ENCODE results near the gene P3H2. TPM values are rescaled to one million over a fixed set of nuclear protein-coding genes. Genes with fewer than 3 reads are reported as not detected.

Gene P3H2
- total RNA-seq, 1 experiment from 2014 or later: 82.2 TPM

DNA sequence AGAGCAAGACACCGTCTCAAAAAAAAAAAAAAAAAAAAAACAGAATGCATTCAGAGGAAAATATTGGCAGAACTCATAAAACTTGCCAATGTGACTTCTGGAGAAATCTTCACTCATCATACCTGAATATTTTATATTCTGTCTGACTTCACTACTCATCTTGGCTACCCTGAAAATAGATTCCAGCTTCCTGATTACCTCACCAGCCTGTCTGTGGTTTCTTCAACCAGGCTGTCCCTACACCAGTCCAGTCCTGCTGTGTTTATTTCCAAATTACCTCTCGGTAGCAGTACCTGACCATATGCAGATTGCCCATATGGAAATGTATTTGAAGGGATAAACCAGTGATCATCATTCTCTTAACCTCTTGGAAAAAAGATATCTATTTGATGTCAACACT, 9.3 kb upstream of the P3H2 start:
- in situ Hi-C loops (cut with HindIII; ENCODE audit: low pct_unique_long_range_greater_than_20kb, low sequenced_read_pairs): no loop called here
- POLR2A ChIA-PET: interaction anchor here (0.7 kb wide), 1 partner anchor 951 kb away, joined by 10 read pairs; no protein-coding TSS in a partner anchor
- no TSS peak for BruUV-seq (replicated peaks)
- ATAC-seq (no peak), DNase-seq (ENCODE audit: low read depth, low spot score) (no peak)
- H3K36me3 ChIP-seq (ENCODE audit: control insufficient read depth, insufficient read depth, low read length): no peaks in the 10 kb centered on the region
- no peak overlapping the region for H3K4me3 ChIP-seq (ENCODE audit: low read depth in 2 of 2, low read length in 2 of 2)
- H3K27me3 ChIP-seq (ENCODE audit: control insufficient read depth, insufficient read depth, low read length): no peaks in the 10 kb centered on the region
- TF ChIP-seq, protein P1, sequence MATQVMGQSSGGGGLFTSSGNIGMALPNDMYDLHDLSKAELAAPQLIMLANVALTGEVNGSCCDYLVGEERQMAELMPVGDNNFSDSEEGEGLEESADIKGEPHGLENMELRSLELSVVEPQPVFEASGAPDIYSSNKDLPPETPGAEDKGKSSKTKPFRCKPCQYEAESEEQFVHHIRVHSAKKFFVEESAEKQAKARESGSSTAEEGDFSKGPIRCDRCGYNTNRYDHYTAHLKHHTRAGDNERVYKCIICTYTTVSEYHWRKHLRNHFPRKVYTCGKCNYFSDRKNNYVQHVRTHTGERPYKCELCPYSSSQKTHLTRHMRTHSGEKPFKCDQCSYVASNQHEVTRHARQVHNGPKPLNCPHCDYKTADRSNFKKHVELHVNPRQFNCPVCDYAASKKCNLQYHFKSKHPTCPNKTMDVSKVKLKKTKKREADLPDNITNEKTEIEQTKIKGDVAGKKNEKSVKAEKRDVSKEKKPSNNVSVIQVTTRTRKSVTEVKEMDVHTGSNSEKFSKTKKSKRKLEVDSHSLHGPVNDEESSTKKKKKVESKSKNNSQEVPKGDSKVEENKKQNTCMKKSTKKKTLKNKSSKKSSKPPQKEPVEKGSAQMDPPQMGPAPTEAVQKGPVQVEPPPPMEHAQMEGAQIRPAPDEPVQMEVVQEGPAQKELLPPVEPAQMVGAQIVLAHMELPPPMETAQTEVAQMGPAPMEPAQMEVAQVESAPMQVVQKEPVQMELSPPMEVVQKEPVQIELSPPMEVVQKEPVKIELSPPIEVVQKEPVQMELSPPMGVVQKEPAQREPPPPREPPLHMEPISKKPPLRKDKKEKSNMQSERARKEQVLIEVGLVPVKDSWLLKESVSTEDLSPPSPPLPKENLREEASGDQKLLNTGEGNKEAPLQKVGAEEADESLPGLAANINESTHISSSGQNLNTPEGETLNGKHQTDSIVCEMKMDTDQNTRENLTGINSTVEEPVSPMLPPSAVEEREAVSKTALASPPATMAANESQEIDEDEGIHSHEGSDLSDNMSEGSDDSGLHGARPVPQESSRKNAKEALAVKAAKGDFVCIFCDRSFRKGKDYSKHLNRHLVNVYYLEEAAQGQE (IDR thresholded peaks at IDR 0.05; ENCODE audit: insufficient read depth in 1 of 2, low read depth in 2 of 2, low read length in 1 of 2): no peak
- TF ChIP-seq SIN3A (IDR thresholded peaks at IDR 0.05; ENCODE audit: borderline replicate concordance, insufficient read depth, low read depth, low read length): no peak
- no peak for TF ChIP-seq POLR2AphosphoS5 (IDR thresholded peaks at IDR 0.05; ENCODE audit: low read depth, low read length)
- no peak for TF ChIP-seq TCF7L2 (IDR thresholded peaks at IDR 0.05; ENCODE audit: low read depth, low read length)
- TF ChIP-seq, protein P2, sequence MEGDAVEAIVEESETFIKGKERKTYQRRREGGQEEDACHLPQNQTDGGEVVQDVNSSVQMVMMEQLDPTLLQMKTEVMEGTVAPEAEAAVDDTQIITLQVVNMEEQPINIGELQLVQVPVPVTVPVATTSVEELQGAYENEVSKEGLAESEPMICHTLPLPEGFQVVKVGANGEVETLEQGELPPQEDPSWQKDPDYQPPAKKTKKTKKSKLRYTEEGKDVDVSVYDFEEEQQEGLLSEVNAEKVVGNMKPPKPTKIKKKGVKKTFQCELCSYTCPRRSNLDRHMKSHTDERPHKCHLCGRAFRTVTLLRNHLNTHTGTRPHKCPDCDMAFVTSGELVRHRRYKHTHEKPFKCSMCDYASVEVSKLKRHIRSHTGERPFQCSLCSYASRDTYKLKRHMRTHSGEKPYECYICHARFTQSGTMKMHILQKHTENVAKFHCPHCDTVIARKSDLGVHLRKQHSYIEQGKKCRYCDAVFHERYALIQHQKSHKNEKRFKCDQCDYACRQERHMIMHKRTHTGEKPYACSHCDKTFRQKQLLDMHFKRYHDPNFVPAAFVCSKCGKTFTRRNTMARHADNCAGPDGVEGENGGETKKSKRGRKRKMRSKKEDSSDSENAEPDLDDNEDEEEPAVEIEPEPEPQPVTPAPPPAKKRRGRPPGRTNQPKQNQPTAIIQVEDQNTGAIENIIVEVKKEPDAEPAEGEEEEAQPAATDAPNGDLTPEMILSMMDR (IDR thresholded peaks at IDR 0.05): no peak
- H3K27ac ChIP-seq (ENCODE audit: low read length): no peak overlapping the region
- CTCF ChIA-PET: no interaction called here
- intact Hi-C loops (cut with micrococcal nuclease; ENCODE audit: unreplicated experiment): no loop called here
- H3K4me1 ChIP-seq (ENCODE audit: control insufficient read depth, insufficient read depth, low read length): no peaks in the 10 kb centered on the region
- no peaks in the 10 kb centered on the region for H3K9me3 ChIP-seq (ENCODE audit: control insufficient read depth, insufficient read depth, low read depth, low read length)

DNA sequence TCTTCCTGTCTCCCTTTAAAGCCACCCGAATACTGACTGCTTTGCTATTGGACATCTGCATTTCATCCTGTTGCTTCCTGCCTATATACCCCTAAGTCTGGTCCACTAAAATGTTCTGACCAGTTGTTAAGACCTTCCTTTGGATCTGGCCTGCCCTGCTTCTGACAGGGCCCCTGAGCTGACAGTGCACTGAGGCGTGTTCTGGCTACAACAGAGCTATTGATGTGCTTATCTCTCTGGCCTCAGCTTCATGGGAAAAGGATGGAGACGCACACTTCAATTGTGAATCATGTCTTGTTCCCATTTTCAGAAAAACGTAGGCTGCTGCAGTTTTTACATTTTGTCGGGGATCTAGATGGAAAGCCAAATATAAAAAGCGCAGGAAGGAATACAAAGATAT, 7.1 kb upstream of the P3H2 start:
- in situ Hi-C loops (cut with HindIII; ENCODE audit: low pct_unique_long_range_greater_than_20kb, low sequenced_read_pairs): no loop called here
- POLR2A ChIA-PET: interaction anchor here (0.6 kb wide), 1 partner anchor 75 kb away, joined by 3 read pairs; no protein-coding TSS in a partner anchor
- intact Hi-C loops (cut with micrococcal nuclease; ENCODE audit: unreplicated experiment): no loop called here

More for the DNA sequence above, 7.1 kb upstream of the P3H2 start:
- BruUV-seq (replicated peaks): no TSS peak
- no peak overlapping the region for H3K4me3 ChIP-seq (ENCODE audit: low read depth in 2 of 2, low read length in 2 of 2)
- no peak overlapping the region for H3K27ac ChIP-seq (ENCODE audit: low read length)
- no peaks in the 10 kb centered on the region for H3K36me3 ChIP-seq (ENCODE audit: control insufficient read depth, insufficient read depth, low read length)
- DNase-seq (ENCODE audit: low read depth, low spot score) (no peak), ATAC-seq (no peak)
- TF ChIP-seq, protein P1 (IDR thresholded peaks at IDR 0.05; ENCODE audit: insufficient read depth in 1 of 2, low read depth in 2 of 2, low read length in 1 of 2): no peak
- TF ChIP-seq, protein P2 (IDR thresholded peaks at IDR 0.05): no peak
- no peaks in the 10 kb centered on the region for H3K9me3 ChIP-seq (ENCODE audit: control insufficient read depth, insufficient read depth, low read depth, low read length)
- no peaks in the 10 kb centered on the region for H3K4me1 ChIP-seq (ENCODE audit: control insufficient read depth, insufficient read depth, low read length)
- no peaks in the 10 kb centered on the region for H3K27me3 ChIP-seq (ENCODE audit: control insufficient read depth, insufficient read depth, low read length)
- CTCF ChIA-PET: no interaction called here

Data from Panc1 (cell line).